Lower leg skin (tissue), 4 donors: Measurements from ENCODE around the gene TXNRD3. TPM values are rescaled to one million over a fixed set of nuclear protein-coding genes. Genes with fewer than 3 reads are reported as not detected.
"Not testable (repeated sequence)": the region's sequence is repeated elsewhere in the genome, so short reads cannot be mapped to it uniquely, and the experiment has no call there.

Experiments used
- DNase-seq, 2 donors: peaks; one replicate each; pipeline ENCODE4 v3.0.0-alpha.2; 2019; ENCODE audit warnings: low spot score in 2 of 2
- H3K4me3 ChIP-seq: fragments of 200-600 bp; sonication (generic); 2 replicates; pipeline ENCODE4 v1.5.1; 2017; ENCODE audit warnings: mild to moderate bottlenecking, low read depth; ENCODE audit not compliant: poor library complexity, severe bottlenecking
- POLR2A ChIP-seq, 2 donors: fragments of 450-650 bp; IDR thresholded peaks; one replicate each; pipeline ENCODE4 v1.6.1; 2016 to 2017; ENCODE audit warnings: antibody characterized with exemption in 2 of 2, mild to moderate bottlenecking in 1 of 2, moderate library complexity in 1 of 2
- WGBS, 2 donors: methylation state at CpG; one replicate each; pipeline ENCODE4 v1.1.5; 2018; 5-methylcytosine and 5-hydroxymethylcytosine counted together
- intact Hi-C: fragments of 100-400 bp; cut with DNase I; formaldehyde crosslinking; loops from one replicate; pipeline ENCODE4 v1.15.0; 2023; ENCODE audit warnings: low total_unique reads
- total RNA-seq, 4 donors: library from RNA; depleted of rRNA; stranded (reverse); fragments of >200 nt; gene quantifications; one replicate each; pipeline ENCODE4 v1.1.0, GENCODE V29; 2016
- TF ChIP-seq, protein P1 (sequence below), 3 donors: fragments of 450-650 bp; IDR thresholded peaks; one replicate each; pipeline ENCODE4 v1.5.1; 2016; ENCODE audit warnings: antibody characterized with exemption in 3 of 3, mild to moderate bottlenecking in 3 of 3, moderate library complexity in 2 of 3

Gene TXNRD3
- total RNA-seq, 4 donors from 2014 or later: 6.8 to 12.1 (median 9.2) TPM

DNA sequence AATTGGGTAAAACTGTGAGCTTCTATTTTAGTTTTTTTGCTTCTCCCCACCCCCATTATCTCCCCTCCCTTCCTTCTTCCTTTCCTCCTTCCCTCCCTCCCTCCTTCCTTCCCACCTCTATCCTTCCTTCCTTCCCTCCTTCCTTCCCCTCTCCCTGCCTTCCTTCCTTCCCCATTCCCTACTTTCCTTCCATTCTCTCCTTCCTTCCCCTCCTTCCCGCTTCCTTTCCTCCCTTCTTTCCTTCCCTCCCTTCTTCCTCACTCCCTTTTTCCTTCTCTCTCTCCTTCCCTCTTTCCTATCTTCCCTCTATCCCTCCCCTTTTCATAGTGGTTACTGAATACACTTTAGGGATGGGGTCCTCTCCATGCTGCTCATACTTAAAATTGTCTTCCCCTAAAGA lies 55.8 kb downstream of the TXNRD3 start:
- intact Hi-C loops: no loop called here
- no peak for DNase-seq
- H3K4me3 ChIP-seq: no peak overlapping the region
- TF ChIP-seq POLR2A (IDR thresholded peaks at IDR 0.05): no peak
- TF ChIP-seq, protein P1, sequence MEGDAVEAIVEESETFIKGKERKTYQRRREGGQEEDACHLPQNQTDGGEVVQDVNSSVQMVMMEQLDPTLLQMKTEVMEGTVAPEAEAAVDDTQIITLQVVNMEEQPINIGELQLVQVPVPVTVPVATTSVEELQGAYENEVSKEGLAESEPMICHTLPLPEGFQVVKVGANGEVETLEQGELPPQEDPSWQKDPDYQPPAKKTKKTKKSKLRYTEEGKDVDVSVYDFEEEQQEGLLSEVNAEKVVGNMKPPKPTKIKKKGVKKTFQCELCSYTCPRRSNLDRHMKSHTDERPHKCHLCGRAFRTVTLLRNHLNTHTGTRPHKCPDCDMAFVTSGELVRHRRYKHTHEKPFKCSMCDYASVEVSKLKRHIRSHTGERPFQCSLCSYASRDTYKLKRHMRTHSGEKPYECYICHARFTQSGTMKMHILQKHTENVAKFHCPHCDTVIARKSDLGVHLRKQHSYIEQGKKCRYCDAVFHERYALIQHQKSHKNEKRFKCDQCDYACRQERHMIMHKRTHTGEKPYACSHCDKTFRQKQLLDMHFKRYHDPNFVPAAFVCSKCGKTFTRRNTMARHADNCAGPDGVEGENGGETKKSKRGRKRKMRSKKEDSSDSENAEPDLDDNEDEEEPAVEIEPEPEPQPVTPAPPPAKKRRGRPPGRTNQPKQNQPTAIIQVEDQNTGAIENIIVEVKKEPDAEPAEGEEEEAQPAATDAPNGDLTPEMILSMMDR (IDR thresholded peaks at IDR 0.05): no peak
- 0% methylated on average over 1 of the region's 1 CpG for WGBS, 2 donors

DNA sequence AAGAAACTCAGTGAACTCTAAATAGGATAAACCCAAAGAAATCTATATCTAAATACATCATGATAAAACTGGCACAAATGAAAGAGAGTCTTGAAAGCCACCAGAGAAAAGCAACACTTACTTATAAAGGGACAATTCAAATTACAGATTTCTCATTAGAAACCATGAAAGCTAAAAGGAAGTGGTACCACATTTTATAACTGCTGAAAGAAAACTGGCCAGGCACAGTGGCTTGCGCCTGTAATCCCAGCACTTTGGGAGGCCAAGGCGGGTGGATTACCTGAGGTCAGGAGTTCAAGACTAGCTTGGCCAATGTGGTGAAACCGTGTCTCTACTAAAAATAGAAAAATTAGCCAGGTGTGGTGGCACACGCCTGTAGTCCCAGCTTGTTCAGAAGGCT lies 59.4 kb downstream of the TXNRD3 start:
- intact Hi-C loops, DNase-seq, H3K4me3 ChIP-seq: not testable (repeated sequence)
- 92 to 96% methylated on average over 4 of the region's 4 CpGs for WGBS, 2 donors

DNA sequence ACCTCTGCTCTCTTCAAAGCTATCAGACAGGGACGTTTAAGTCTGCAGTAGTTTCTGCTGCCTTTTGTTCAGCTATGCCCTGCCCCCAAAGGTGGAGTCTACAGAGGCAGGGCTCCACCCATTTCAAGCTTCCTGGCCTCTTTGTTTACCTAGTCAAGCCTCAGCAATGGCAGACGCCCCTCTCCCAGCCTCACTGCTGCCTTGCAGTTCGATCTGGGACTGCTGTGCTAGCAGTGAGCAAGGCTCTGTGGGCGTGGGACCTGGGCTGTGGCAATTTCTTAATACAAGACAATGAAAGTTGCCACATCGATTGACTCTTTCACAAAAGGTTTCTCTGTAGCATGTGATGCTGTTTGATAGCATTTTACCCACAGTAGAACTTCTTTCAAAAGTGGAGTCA lies 63.4 kb downstream of the TXNRD3 start:
- DNase-seq, H3K4me3 ChIP-seq, intact Hi-C loops: not testable (repeated sequence)
- WGBS, 2 donors: 69 to 70% methylated on average over 5 of the region's 5 CpGs

DNA sequence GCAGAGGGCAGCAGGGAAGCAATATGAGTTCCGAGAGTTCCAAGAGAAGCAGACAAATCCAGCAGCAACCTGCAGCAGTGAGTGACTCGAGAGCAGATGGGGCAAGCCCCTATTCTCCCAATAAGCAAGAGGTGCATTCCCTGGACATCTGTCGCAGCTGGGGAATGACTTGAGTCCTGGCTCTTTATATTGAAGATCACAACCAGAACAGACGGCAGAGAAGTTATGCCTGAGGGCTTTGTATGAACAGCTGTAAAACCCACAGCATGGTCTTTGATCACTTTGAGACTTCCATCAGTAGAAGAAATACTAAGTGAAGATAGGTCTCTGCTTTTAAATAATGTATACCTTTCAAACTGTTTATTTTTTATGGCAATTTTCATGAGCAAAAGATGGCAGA lies 72.6 kb downstream of the TXNRD3 start:
- DNase-seq: no peak
- WGBS, 2 donors: 52 to 55% methylated on average over 4 of the region's 4 CpGs
- TF ChIP-seq, protein P1 (IDR thresholded peaks at IDR 0.05): no peak
- H3K4me3 ChIP-seq: no peak overlapping the region
- intact Hi-C loops: no loop called here

DNA sequence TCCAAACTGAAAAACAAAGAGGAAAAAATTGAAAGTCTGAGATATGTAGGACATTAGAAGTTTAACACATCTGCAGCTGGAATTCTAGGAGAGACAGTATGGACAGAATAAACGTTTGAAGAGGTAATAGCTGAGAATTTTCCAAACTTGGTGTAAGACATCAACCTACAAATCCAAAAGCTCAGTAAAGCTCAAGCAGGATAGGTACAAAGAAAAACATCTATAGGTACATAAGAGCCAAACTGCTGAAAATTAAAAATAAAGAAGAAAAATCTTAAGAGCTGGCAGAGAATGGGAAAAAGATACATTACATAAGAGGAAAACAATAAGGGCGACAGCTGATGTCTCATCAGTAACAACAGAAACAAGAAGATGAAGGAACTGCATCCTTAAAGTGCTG lies 73.4 kb downstream of the TXNRD3 start:
- TF ChIP-seq, protein P1 (IDR thresholded peaks at IDR 0.05): no peak
- no peak for TF ChIP-seq POLR2A (IDR thresholded peaks at IDR 0.05)
- 82 to 85% methylated on average over 2 of the region's 2 CpGs for WGBS, 2 donors
- no peak for DNase-seq
- no peak overlapping the region for H3K4me3 ChIP-seq
- intact Hi-C loops: no loop called here

DNA sequence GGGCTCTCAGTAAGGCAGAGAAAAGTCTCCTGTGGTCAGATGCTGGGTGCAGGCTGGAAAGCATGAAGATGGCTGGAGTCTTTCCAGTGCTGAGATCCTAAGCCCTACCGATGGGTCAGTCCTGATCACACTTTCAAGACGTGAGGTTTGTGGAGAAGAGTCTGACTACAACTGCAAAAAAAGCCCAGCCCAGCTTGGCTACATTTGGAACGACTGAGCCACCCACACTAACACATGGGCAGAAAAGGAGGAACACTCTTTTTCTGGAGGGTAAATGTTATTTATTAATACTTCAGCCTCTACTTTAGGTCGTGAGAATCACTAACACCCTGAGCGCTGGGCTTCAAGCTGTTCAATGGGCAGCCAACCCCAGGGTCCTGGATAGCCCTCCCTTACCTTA lies 74.2 kb downstream of the TXNRD3 start:
- intact Hi-C loops: no loop called here
- TF ChIP-seq, protein P1 (IDR thresholded peaks at IDR 0.05): no peak
- no peak for TF ChIP-seq POLR2A (IDR thresholded peaks at IDR 0.05)
- H3K4me3 ChIP-seq: no peak overlapping the region
- WGBS, 2 donors: 76 to 81% methylated on average over 5 of the region's 5 CpGs
- no peak for DNase-seq

DNA sequence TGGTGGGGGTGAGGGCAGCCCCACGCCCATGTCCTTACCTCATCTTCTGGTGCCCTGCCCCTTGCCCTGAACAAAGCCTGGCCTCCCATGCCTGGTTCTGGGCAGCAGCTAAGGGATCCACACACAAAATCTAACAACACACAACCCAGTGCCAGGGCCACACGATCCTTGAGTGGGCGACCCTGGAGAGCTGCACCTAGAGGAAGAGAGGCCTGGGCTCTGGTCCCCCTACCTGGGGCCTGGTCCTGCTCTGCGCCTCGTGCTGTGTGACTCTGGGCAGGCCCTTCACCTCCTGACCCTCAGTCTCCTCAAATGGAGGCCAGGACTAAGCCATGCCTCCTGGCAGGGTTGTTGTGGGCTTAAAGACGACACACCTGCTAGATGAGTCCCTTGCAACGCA lies 76.2 kb downstream of the TXNRD3 start:
- intact Hi-C loops: no loop called here
- TF ChIP-seq POLR2A (IDR thresholded peaks at IDR 0.05): no peak
- TF ChIP-seq, protein P1 (IDR thresholded peaks at IDR 0.05): no peak
- H3K4me3 ChIP-seq: no peak overlapping the region
- 86 to 93% methylated on average over 7 of the region's 7 CpGs for WGBS, 2 donors
- DNase-seq: no peak
